HCT116 (cell line): ENCODE data around the gene APOBEC3B. TPM values are rescaled to one million over a fixed set of nuclear protein-coding genes. Genes with fewer than 3 reads are reported as not detected.

ENCODE experiments used
- ATAC-seq: fragments of 200-7000 bp; cut with Tn5 transposase; 2 replicates; pipeline ENCODE4 v1.9.1; 2020; ENCODE audit warnings: mild to moderate bottlenecking, moderate library complexity
- BruUV-seq: library from RNA; stranded (reverse); fragments of 400-500 nt; replicated peaks from 2 replicates; lab custom pipeline; 2021; lab: Mats Ljungman, UMichigan
- CTCF ChIA-PET: fragments of 300-600 bp; sonication (Branson Sonifier 250); formaldehyde crosslinking; loops from one replicate; lab custom pipeline; 2021; ENCODE audit warnings: antibody characterized with exemption; lab: Charles Lee
- POLR2A ChIA-PET: fragments of 300-600, 350-600 bp; sonication (Branson Sonifier 250); formaldehyde crosslinking; loops from one replicate; lab custom pipeline; 2021; ENCODE audit warnings: antibody characterized with exemption; lab: Charles Lee
- RAD21 ChIA-PET, 2 experiments: fragments of 300-600 bp; sonication (Branson Sonifier 250); formaldehyde crosslinking; loops; one replicate each; lab custom pipeline; 2023; ENCODE audit warnings: low total read pairs in 2 of 2; ENCODE audit not compliant: uncharacterized antibody in 2 of 2, unreplicated experiment in 2 of 2, low non-redundant PET in 1 of 2; lab: Charles Lee
- DNase-seq: peaks from one replicate; pipeline ENCODE4 v3.0.0-alpha.2; 2010; ENCODE audit warnings: low read depth, low spot score
- H2AFZ ChIP-seq: fragments of 200-600 bp; shearing (Covaris generic), sonication (generic); 2 replicates; pipeline ENCODE4 v1.6.1; 2017; ENCODE audit warnings: low read depth, mixed run types, mixed read lengths, antibody characterized with exemption, low read length; ENCODE audit not compliant: poor library complexity, severe bottlenecking
- H3K27ac ChIP-seq: 2 replicates; pipeline ENCODE4 v1.5.1; 2012; ENCODE audit warnings: low read depth, low read length
- H3K27me3 ChIP-seq: fragments of 200-600 bp; sonication (generic); 2 replicates; pipeline ENCODE4 v1.6.1; 2016; ENCODE audit warnings: mixed run types, low read length, mixed read lengths; ENCODE audit not compliant: insufficient read depth
- H3K36me3 ChIP-seq, 2 experiments: fragments of 200-500 bp in 1 of 2; fragments of 200-600 bp in 1 of 2; sonication (Bioruptor generic) in 1 of 2; sonication (generic) in 1 of 2; 2 replicates each; pipeline versions ENCODE4 v1.5.1 to v1.6.1; 2014 to 2016; ENCODE audit warnings: low read length in 2 of 2, inconsistent platforms in 1 of 2, mixed read lengths in 1 of 2, mixed run types in 1 of 2; ENCODE audit not compliant: insufficient read depth in 2 of 2, control insufficient read depth in 1 of 2
- H3K4me1 ChIP-seq, 2 experiments: fragments of 200-600 bp in 1 of 2; sonication (generic) in 1 of 2; 2 replicates each; pipeline versions ENCODE4 v1.5.1 to v1.6.1; 2012 to 2017; ENCODE audit warnings: low read length in 2 of 2, inconsistent platforms in 1 of 2, mild to moderate bottlenecking in 1 of 2, mixed read lengths in 1 of 2, mixed run types in 1 of 2, moderate library complexity in 1 of 2; ENCODE audit not compliant: insufficient read depth in 2 of 2, control insufficient read depth in 1 of 2
- H3K4me2 ChIP-seq: fragments of 200-600 bp; sonication (generic); 2 replicates; pipeline ENCODE4 v1.6.1; 2017; ENCODE audit warnings: mixed run types, low read length, mixed read lengths
- H3K4me3 ChIP-seq, 2 experiments: fragments of 200-600 bp in 1 of 2; sonication (generic) in 1 of 2; replicated peaks in 1 of 2; 2 replicates each; pipeline ENCODE4 v1.5.1; 2011 to 2016; ENCODE audit warnings: low read length in 2 of 2, control low read depth in 1 of 2, low read depth in 1 of 2, mild to moderate bottlenecking in 1 of 2, mixed read lengths in 1 of 2, mixed run types in 1 of 2
- H3K79me2 ChIP-seq: fragments of 200-600 bp; sonication (generic); 2 replicates; pipeline ENCODE4 v1.6.1; 2017; ENCODE audit warnings: mild to moderate bottlenecking, mixed run types, low read length, moderate library complexity, mixed read lengths; ENCODE audit not compliant: insufficient read depth
- H3K9ac ChIP-seq: fragments of 200-600 bp; sonication (generic); 2 replicates; pipeline ENCODE4 v1.6.1; 2016; ENCODE audit warnings: low read length, mixed read lengths
- H3K9me2 ChIP-seq: fragments of 200-600 bp; sonication (generic), shearing (Covaris generic); 2 replicates; pipeline ENCODE4 v1.6.1; 2017; ENCODE audit warnings: mixed run types, mild to moderate bottlenecking, moderate library complexity; ENCODE audit not compliant: insufficient read depth
- H3K9me3 ChIP-seq, 2 experiments: fragments of 200-500 bp in 1 of 2; fragments of 200-600 bp in 1 of 2; sonication (Bioruptor generic) in 1 of 2; sonication (generic) in 1 of 2; 2 replicates each; pipeline ENCODE4 v1.6.1; 2014 to 2017; ENCODE audit warnings: low read length in 2 of 2, mixed read lengths in 2 of 2, inconsistent platforms in 1 of 2, low read depth in 1 of 2, mild to moderate bottlenecking in 1 of 2, mixed run types in 1 of 2, moderate library complexity in 1 of 2; ENCODE audit not compliant: control insufficient read depth in 1 of 2, insufficient read depth in 1 of 2
- H4K20me1 ChIP-seq: fragments of 200-600 bp; sonication (generic), shearing (Covaris generic); 2 replicates; pipeline ENCODE4 v1.6.1; 2017; ENCODE audit warnings: mixed run types, mild to moderate bottlenecking, moderate library complexity; ENCODE audit not compliant: insufficient read depth
- CBX3 ChIP-seq: IDR thresholded peaks from 2 replicates; pipeline ENCODE4 v1.6.1; 2012; ENCODE audit warnings: low read depth
- CEBPB ChIP-seq: IDR thresholded peaks from 2 replicates; pipeline ENCODE4 v1.6.1; 2012; ENCODE audit warnings: low read depth
- EGR1 ChIP-seq: IDR thresholded peaks from 2 replicates; pipeline ENCODE4 v1.6.1; 2012; ENCODE audit warnings: low read depth
- ELF1 ChIP-seq: IDR thresholded peaks from 2 replicates; pipeline ENCODE4 v1.6.1; 2012; ENCODE audit warnings: low read depth, borderline replicate concordance
- EZH2 ChIP-seq: fragments of 200-600 bp; sonication (generic); IDR thresholded peaks from 2 replicates; pipeline ENCODE4 v1.6.1; 2017; ENCODE audit warnings: antibody characterized with exemption, mixed run types
- EZH2phosphoT487 ChIP-seq: fragments of 200-600 bp; IDR thresholded peaks from 2 replicates; pipeline ENCODE4 v1.6.1; 2018; ENCODE audit warnings: antibody characterized with exemption, borderline replicate concordance
- FOSL1 ChIP-seq: IDR thresholded peaks from 2 replicates; pipeline ENCODE4 v1.6.1; 2012; ENCODE audit warnings: low read depth
- JUND ChIP-seq: IDR thresholded peaks from 2 replicates; pipeline ENCODE4 v1.6.1; 2012
- POLR2AphosphoS5 ChIP-seq: IDR thresholded peaks from 2 replicates; pipeline ENCODE4 v1.6.1; 2011; ENCODE audit warnings: mild to moderate bottlenecking, low read depth, low read length, moderate library complexity
- SP1 ChIP-seq: IDR thresholded peaks from 2 replicates; pipeline ENCODE4 v1.6.1; 2012; ENCODE audit warnings: low read depth
- SRF ChIP-seq: IDR thresholded peaks from 2 replicates; pipeline ENCODE4 v1.6.1; 2012; ENCODE audit warnings: low read depth
- TCF7L2 ChIP-seq: IDR thresholded peaks from 2 replicates; pipeline ENCODE4 v1.7.0; 2011; ENCODE audit warnings: borderline replicate concordance, inconsistent platforms; ENCODE audit not compliant: insufficient read depth, insufficient read length; ENCODE audit errors: extremely low read depth
- YY1 ChIP-seq: IDR thresholded peaks from 2 replicates; pipeline ENCODE4 v1.6.1; 2011; ENCODE audit warnings: low read length, low read depth, moderate library complexity, mild to moderate bottlenecking; ENCODE audit not compliant: insufficient replicate concordance; ENCODE audit errors: extremely low read depth
- ZFX ChIP-seq: fragments of 450-650 bp; IDR thresholded peaks from 2 replicates; pipeline ENCODE4 v1.6.1; 2017
- ZNF274 ChIP-seq: fragments of 200-500 bp; sonication (Bioruptor generic); IDR thresholded peaks from 2 replicates; pipeline ENCODE4 v1.6.1; 2014; ENCODE audit warnings: mild to moderate bottlenecking, low read depth, low read length, inconsistent platforms
- intact Hi-C: fragments of 100-400 bp; cut with micrococcal nuclease; formaldehyde crosslinking; loops from 2 replicates; pipeline ENCODE4 v1.10.0; 2022
- total RNA-seq: library from RNA; stranded (reverse); gene quantifications from one replicate; pipeline ENCODE4 v1.2.1, GENCODE V29; 2021; ENCODE audit not compliant: unreplicated experiment
- TF ChIP-seq, protein P1 (sequence below), 3 experiments: fragments of 200-600 bp in 1 of 3; sonication (generic) in 1 of 3; IDR thresholded peaks in 2 of 3; conservative IDR thresholded peaks in 1 of 3; 2 replicates each; pipeline ENCODE4 v1.5.1; 2012 to 2017; ENCODE audit warnings: low read depth in 2 of 3, low read length in 2 of 3, antibody characterized with exemption in 1 of 3, borderline replicate concordance in 1 of 3, control low read depth in 1 of 3, mild to moderate bottlenecking in 1 of 3, mixed read lengths in 1 of 3, mixed run types in 1 of 3, moderate library complexity in 1 of 3; ENCODE audit not compliant: insufficient read depth in 1 of 3
- TF ChIP-seq, protein P2 (sequence below): IDR thresholded peaks from 2 replicates; pipeline ENCODE4 v1.6.1; 2011; ENCODE audit warnings: mild to moderate bottlenecking, low read length, moderate library complexity; ENCODE audit not compliant: insufficient replicate concordance; ENCODE audit errors: extremely low read depth
- TF ChIP-seq, protein P3 (sequence below): IDR thresholded peaks from 2 replicates; pipeline ENCODE4 v1.6.1; 2012

APOBEC3B gene
- total RNA-seq, 1 experiment from 2014 or later: 10.3 TPM

DNA sequence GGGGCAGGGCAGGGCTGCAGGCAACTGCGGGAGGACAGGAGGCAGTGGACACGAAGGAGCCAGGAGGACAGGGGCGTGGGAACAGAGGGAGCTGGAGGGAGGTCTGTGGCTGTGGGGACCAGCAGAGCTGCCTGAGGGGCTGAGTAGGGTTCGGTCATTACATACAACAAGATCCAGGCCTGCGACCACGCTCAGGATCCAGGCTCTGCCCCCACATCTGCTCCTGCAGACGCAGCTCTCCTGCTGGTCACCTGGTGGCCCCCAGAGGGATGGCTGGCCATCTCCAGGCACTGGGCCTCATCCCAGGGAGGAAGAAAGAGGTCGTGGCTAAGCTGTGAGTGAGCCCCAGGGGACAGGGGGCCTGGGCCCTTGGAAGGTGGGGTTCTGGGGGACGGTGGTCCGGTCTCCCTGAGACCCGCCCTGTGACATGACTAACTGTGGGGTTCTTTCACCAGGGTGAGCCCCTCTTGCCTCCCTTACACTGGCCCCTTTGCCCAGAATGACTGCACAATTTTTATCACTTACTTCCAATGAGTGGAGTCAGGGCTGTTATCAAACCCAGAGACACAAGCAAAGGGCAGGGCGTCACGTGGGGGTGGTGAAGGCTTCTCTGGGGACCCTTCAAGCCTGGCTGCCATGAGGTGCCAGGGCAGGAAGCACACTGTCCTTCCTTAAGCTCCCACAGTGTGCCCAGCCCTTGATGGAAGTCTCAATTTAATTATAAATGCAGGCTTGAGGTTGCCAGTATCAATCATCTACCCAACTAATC, 31.4 kb upstream of the APOBEC3B start (continued):
- TF ChIP-seq ZFX: no peak
- no peak for TF ChIP-seq SP1
- no peak for TF ChIP-seq EZH2

DNA sequence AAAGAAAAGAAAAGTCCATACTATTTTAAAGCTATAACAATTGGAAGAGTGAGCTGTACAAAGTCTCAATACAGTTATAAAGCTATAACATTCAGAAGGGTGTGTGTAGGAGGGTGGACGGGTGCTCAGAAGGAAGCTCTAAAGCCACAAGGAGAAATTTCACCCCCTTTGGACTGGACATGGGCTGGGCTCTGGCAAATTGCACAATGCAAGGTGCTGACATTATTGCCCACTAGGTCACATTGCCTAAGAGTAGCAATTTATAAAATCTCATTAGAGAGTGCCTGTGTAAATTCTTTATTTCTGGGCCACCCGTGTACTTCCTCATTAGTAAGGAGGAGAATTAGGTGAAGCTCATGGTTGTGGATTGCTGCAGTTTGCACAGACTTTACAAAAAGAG, 30.4 kb upstream of the APOBEC3B start:
- Histone ChIP-seq H3K27me3 (peaks cover 6% of the 10 kb centered on the region; the same call in 1 of the 2 replicates), H4K20me1 (no peaks in the 10 kb centered on the region), H3K9ac (no peak overlapping the region), H3K4me1 (peaks cover 0 to 5% of the 10 kb centered on the region in 2 experiments; a peak in 1 of 4 replicates), H3K27ac (no peak overlapping the region), H2AFZ (no peak overlapping the region), H3K4me3 (no peak overlapping the region), H3K9me3 (no peaks in the 10 kb centered on the region), H3K79me2 (no peaks in the 10 kb centered on the region), H3K9me2 (no peaks in the 10 kb centered on the region), H3K4me2 (no peak overlapping the region), H3K36me3 (no peaks in the 10 kb centered on the region)
- ATAC-seq (no peak), DNase-seq (no peak)
- no TSS peak for BruUV-seq
- POLR2A ChIA-PET: no interaction called here
- CTCF ChIA-PET: no interaction called here
- intact Hi-C loops: no loop called here
- RAD21 ChIA-PET: no interaction called here
- TF ChIP-seq SRF (no peak), CBX3 (no peak), CEBPB (no peak), FOSL1 (no peak), ZNF274 (no peak), EZH2phosphoT487 (no peak), ELF1 (no peak), EZH2 (no peak), EGR1 (no peak), SP1 (no peak), TCF7L2 (no peak), POLR2AphosphoS5 (no peak), ZFX (no peak), YY1 (no peak), JUND (no peak)
- TF ChIP-seq, protein P1, sequence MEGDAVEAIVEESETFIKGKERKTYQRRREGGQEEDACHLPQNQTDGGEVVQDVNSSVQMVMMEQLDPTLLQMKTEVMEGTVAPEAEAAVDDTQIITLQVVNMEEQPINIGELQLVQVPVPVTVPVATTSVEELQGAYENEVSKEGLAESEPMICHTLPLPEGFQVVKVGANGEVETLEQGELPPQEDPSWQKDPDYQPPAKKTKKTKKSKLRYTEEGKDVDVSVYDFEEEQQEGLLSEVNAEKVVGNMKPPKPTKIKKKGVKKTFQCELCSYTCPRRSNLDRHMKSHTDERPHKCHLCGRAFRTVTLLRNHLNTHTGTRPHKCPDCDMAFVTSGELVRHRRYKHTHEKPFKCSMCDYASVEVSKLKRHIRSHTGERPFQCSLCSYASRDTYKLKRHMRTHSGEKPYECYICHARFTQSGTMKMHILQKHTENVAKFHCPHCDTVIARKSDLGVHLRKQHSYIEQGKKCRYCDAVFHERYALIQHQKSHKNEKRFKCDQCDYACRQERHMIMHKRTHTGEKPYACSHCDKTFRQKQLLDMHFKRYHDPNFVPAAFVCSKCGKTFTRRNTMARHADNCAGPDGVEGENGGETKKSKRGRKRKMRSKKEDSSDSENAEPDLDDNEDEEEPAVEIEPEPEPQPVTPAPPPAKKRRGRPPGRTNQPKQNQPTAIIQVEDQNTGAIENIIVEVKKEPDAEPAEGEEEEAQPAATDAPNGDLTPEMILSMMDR (IDR thresholded peaks at IDR 0.05 in 2 of 3, conservative IDR thresholded peaks at IDR 0.05 in 1 of 3; ENCODE audit: borderline replicate concordance in 1 of 3, insufficient read depth in 1 of 3, low read depth in 2 of 3, low read length in 2 of 3): no peak
- TF ChIP-seq, protein P2, sequence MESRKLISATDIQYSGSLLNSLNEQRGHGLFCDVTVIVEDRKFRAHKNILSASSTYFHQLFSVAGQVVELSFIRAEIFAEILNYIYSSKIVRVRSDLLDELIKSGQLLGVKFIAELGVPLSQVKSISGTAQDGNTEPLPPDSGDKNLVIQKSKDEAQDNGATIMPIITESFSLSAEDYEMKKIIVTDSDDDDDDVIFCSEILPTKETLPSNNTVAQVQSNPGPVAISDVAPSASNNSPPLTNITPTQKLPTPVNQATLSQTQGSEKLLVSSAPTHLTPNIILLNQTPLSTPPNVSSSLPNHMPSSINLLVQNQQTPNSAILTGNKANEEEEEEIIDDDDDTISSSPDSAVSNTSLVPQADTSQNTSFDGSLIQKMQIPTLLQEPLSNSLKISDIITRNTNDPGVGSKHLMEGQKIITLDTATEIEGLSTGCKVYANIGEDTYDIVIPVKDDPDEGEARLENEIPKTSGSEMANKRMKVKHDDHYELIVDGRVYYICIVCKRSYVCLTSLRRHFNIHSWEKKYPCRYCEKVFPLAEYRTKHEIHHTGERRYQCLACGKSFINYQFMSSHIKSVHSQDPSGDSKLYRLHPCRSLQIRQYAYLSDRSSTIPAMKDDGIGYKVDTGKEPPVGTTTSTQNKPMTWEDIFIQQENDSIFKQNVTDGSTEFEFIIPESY: no peak
- TF ChIP-seq, protein P3, sequence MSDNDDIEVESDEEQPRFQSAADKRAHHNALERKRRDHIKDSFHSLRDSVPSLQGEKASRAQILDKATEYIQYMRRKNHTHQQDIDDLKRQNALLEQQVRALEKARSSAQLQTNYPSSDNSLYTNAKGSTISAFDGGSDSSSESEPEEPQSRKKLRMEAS: no peak
